Measurements from ENCODE around the gene DAW1.
A peak's percentile ranks its signal among the peaks of the same experiment; 100 is the strongest.
"Not testable (repeated sequence)": the region's sequence is repeated elsewhere in the genome, so short reads cannot be mapped to it uniquely, and the experiment has no call there.

Gene DAW1

DNA sequence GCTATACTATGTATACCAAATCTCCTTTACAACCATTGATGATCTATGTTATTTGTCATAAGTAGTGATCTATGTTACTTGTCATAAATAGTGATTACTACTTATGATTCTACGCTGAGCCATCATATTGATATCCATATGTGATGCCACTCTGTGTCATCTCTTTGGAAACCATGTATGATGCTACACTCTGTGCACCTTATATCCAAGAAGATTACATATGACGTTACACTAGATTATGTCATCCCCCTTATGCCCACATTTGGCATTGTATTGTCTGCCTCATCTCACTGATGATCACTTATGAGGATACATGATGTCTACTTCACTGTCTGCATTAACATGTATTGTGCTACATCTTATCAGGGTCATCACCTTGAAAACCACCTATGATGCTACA is 42.9 kb downstream of the DAW1 start:
- DNase-seq (ENCODE audit: low read depth), result no peak

DNA sequence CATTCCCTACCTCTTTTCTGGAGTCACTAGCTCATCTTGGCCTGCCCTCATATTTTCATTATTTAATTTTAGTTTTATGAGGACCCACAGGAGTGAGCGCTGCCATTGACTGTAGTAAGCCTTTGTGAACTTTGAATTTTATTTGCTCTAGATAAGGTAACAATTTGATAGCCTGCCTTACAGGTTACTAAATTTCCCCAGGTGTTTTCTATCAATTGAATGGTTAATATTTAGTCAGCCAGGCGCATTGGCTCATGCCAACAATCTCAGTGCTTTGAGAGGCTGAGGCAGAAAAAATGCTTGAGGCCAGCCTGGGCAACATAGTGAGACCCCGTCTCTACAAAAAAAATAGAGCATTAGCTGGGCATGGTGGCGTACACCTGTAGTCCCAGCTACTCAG is 50.2 kb downstream of the DAW1 start:
- DNase-seq (ENCODE audit: low read depth), result no peak

DNA sequence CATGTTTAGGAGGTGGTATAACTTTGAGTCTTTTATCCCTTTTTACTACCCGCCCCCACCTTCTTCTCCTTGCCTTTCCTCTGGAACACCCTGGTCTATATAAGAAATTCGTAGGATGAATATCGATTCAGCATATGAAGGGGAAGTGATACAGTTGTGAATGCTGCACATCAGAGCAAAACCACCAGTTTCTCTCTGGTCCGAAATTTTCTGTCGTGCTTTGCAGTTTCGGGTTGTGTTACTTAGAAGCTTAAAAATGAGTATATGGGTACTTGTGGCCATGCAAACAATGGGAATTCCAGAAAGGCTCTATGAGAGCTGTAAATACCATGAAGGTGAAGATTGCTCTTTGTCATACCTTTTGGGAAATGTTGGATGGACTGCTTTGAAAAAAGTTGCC is 60.6 kb downstream of the DAW1 start:
- DNase-seq (ENCODE audit: low read depth), result no peak

DNA sequence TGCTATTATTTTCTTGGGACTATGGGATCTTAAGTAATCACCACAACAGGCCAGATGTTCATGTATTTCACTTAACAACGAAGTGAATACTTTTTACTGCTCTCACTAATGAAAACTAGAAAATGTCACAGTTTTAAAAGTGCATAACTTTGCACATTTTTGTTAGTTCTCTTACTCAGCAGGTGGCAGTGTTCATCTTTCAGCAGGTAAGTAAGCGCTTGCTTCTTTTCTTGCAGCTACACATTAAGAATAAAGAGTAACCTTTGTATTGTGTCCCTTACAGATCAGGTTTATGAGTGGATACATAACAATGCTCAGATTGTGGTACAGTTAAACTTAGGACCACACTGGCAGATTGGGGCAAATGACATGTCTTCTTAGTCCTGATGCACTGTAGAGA is 61.0 kb downstream of the DAW1 start:
- DNase-seq (ENCODE audit: low read depth), result no peak

DNA sequence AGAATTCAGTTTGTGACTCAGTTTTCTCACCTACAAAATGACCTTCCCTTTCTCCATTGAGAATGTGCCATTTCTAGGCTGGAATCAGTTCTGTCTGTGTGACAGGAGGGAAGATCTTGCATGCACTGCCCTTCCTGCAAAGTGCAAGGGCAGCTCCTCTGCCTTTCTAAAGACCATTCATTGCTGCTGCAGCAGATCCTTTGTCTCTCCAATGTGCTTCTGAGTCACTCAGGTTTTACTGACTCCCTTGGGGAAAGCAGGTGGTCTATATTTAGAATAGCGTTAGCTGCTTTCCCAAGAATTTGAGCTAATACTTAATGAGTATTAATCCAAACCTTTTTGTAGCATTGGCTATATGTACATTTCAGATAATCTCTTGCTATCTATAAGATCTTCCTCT is 62.5 kb downstream of the DAW1 start:
- DNase-seq (ENCODE audit: low read depth), result no peak

DNA sequence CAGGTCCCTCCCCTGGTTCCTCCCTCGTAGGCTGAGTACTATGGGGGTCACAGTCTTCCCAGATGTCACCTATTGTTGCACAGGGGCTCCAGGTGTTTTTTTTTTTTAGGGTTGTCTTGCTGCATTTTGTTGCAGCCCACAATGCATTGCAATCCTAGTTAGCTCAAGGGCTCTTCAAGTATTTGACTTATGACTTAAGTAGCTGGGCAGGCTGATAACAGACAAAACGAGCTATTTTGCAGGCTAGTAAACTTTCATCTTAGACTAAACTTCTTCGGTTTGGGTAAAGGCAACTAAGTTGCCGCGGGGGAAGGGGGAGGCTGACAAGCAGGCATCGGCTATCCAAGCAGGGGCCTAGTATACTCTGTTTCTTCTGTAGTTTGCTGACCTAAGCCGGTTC is 64.8 kb downstream of the DAW1 start:
- DNase-seq (ENCODE audit: low read depth), result not testable (repeated sequence)

DNA sequence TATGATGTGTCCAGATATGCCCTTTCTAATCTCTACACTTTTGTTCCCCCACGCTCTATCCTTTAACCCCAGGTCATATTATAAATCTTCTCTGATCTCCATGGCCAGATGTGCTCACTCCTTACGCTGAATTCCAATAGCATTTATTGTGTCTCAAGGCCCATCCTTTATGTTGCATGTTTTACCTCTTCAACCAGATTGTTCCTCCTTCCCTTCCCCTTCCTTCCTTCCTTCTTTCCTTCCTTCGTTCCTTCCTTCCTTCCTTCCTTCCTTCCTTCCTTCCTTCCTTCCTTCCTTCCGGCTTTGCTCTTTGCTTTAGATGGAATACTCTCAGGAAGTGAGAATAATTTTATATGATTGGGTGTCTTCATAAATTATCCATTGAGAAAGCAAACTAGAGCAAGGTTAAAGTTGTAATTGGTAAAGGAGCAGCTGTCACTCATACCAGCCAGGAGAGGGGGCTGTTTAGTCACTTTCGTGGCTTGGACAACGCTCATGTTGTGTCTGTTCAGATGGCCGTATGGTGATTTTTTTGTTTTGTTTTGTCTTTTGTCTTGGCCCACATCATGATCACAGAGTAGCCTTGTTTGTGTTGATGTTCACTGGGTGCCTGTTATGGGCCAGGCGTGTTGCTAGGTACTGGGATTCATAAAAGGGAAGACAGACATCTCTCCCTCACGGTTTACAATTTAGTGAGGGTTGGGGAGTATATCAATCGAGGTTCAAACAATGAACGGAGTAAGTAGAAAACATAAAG is 68.0 kb downstream of the DAW1 start:
- peak; percentile 56 for DNase-seq (ENCODE audit: low read depth)

DNA sequence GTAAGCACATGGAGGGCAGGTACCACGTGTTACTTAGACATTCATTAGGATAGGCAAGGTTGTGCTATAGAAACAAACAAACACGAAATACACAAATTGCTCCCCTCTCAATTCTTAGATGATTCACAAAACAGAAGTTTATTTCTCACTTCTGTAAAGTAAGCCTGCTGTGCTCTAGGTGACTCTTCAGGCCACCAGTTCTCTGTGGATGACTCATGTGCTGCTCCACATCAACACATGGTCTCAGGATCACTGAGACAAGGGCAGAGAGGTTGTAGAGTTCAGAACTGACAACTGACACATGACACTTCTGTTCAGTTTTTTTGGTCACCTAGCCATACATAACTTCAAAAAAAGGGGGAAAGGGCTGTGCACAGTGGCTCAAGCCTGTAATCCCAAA is 70.6 kb downstream of the DAW1 start:
- peak; percentile 12 for DNase-seq (ENCODE audit: low read depth)

DNA sequence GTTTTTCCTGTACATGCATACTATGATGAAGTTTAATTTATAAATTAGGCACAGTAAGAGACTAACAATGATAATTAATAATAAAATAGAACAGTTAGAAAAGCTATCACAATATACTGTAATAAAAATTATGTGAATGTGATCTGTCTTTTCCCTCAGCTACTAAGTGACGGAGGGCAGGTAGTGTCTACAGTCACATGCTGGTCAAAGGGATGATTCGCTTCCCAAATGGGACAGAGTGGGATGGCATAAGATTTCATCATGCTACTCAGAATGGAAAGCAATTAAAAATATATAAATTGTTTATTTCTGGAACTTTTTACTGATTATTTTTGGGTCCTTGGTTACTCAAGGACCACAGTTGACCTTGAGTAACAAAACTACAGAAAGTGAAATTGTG is 71.5 kb downstream of the DAW1 start:
- DNase-seq (ENCODE audit: low read depth), result no peak

DNA sequence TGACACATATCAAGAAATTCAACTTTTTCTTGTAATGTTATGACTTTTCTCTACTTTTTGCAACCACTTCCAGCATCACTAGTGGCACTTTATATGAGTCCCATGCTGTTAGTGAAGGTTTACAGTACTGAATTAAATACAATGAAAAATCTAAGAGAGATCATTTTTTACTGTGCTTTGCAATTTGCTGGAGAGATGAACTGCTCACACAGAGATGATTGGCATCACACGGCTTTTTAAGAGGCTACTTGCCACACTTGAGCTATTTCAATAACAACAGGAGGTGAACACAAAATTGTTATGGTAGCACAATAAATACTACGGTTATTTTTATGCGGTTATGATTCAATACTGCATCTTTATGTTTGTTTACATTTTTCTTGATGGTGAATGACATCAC is 88.9 kb downstream of the DAW1 start:
- DNase-seq (ENCODE audit: low read depth), result no peak

DNA sequence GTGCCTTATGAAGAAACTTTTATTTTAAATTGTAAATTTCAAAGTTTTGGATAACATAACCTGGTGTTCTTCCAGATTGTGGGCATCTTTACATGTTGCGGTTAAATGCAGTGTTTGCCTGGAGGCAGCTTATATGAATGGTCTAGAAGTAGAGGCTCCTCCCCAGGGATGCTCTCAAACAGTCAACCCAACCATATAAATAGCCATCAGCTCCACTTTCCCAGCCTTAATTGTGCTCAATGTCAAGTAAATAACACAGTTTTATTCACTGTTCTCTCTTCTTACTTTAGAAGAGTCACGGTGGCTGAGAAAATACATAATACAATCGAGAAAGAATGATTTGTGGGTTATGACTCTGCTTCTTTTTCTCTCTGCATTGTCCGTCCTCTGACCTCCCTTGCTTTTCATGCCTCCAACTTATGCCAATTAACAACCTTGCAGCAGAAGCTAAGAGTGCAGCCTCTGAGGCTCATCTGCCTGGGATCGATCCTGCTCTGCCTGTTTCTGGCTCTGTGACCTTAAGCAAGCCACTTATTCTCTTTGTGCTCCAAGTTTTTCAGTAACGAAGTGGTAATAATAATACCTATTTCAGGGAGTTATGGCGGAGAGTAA is 100.3 kb downstream of the DAW1 start:
- no peak for DNase-seq (ENCODE audit: low read depth)

DNA sequence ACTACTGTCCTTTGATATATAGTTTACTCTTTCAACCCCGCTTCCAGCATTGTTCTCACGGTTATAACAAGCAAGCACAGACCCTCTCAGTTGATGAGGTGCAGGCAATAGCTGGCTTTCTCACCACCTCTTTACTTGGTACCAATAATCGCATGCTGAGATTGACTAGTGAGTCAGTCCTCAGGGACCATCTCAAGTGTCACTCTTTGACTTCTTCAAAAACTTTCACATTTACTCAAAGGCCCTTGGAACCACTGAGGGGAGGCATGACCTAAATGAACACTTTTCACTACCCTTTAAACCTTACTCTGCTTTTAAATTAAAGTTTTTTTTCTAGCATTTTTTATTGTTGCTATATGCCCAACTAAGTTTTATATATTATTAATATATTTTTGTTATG is 101.8 kb downstream of the DAW1 start:
- DNase-seq (ENCODE audit: low read depth), result no peak

All from EH (cell line).